HepG2 (cell line): Measurements from ENCODE around the gene PLA2G4F. TPM values are rescaled to one million over a fixed set of nuclear protein-coding genes. Genes with fewer than 3 reads are reported as not detected.

Experiments used
- ATAC-seq: fragments of 200-7000 bp; cut with Tn5 transposase; 3 replicates; pipeline ENCODE4 v1.9.1; 2020; ENCODE audit warnings: mild to moderate bottlenecking, moderate library complexity
- BruUV-seq: library from RNA; stranded (reverse); fragments of 400-500 nt; replicated peaks from 2 replicates; lab custom pipeline; 2021; lab: Mats Ljungman, UMichigan
- CTCF ChIA-PET: fragments of 300-600 bp; formaldehyde crosslinking; extraction: SDS; loops from one replicate; lab custom pipeline; 2021; ENCODE audit warnings: low total read pairs, inconsistent platforms, low intra/inter-chr PET ratio; lab: Yijun Ruan, JAX
- POLR2A ChIA-PET: fragments of 350-600 bp; sonication (Branson Sonifier 250); formaldehyde crosslinking; loops from one replicate; lab custom pipeline; 2020; ENCODE audit warnings: antibody characterized with exemption, inconsistent platforms; lab: Yijun Ruan, JAX
- DNase-seq: peaks from one replicate; pipeline ENCODE4 v3.0.0-alpha.2; 2015; ENCODE audit warnings: low spot score
- FAIRE-seq: peaks from 3 replicates; lab custom pipeline; 2011; peaks lifted over from hg19 to GRCh38; lab: Jason Lieb, UNC
- H2AFZ ChIP-seq: one replicate; pipeline ENCODE4 v1.6.1; 2011; ENCODE audit warnings: low read length, inconsistent platforms
- H3K27ac ChIP-seq: fragments of 300-600 bp; 3 replicates; pipeline ENCODE4 v1.8.0; 2011; ENCODE audit warnings: mixed run types, mild to moderate bottlenecking, mixed read lengths, low read length, inconsistent platforms; ENCODE audit not compliant: insufficient read depth; ENCODE audit errors: extremely low read length
- H3K27me3 ChIP-seq, 2 experiments: fragments of 200-600 bp in 1 of 2; 2 replicates in 1 of 2; 3 replicates in 1 of 2; pipeline versions ENCODE4 v1.6.0 to v1.8.0; 2011; ENCODE audit warnings: low read length in 2 of 2, mild to moderate bottlenecking in 2 of 2, moderate library complexity in 2 of 2, inconsistent platforms in 1 of 2; ENCODE audit not compliant: insufficient read depth in 2 of 2, control insufficient read depth in 1 of 2
- H3K36me3 ChIP-seq, 2 experiments: fragments of 200-600 bp in 1 of 2; replicated peaks in 1 of 2; 2 replicates in 1 of 2; 3 replicates in 1 of 2; pipeline versions ENCODE4 v1.5.1 to v1.8.0; 2011; ENCODE audit warnings: low read length in 2 of 2, inconsistent platforms in 1 of 2; ENCODE audit not compliant: insufficient read depth in 2 of 2, control insufficient read depth in 1 of 2
- H3K4me1 ChIP-seq: 2 replicates; pipeline ENCODE4 v1.5.1; 2012; ENCODE audit warnings: low read length, inconsistent platforms; ENCODE audit not compliant: insufficient read depth
- H3K4me2 ChIP-seq: 2 replicates; pipeline ENCODE4 v1.6.0; 2011; ENCODE audit warnings: low read depth, low read length, inconsistent platforms
- H3K4me3 ChIP-seq, 3 experiments: fragments of 200-600 bp in 1 of 3; sonication (generic), shearing (Covaris generic) in 1 of 3; replicated peaks in 1 of 3; 2 replicates each; pipeline ENCODE4 v1.5.1; 2011 to 2016; ENCODE audit warnings: low read length in 3 of 3, inconsistent platforms in 2 of 3, low read depth in 2 of 3, mild to moderate bottlenecking in 2 of 3, control low read depth in 1 of 3, mixed read lengths in 1 of 3; ENCODE audit not compliant: insufficient read depth in 1 of 3
- H3K79me2 ChIP-seq: one replicate; pipeline ENCODE4 v1.6.1; 2011; ENCODE audit warnings: low read length, inconsistent platforms; ENCODE audit not compliant: insufficient read depth
- H3K9ac ChIP-seq: 2 replicates; pipeline ENCODE4 v1.6.0; 2011; ENCODE audit warnings: mild to moderate bottlenecking, low read depth, low read length, inconsistent platforms; ENCODE audit not compliant: insufficient read depth
- H3K9me3 ChIP-seq: 2 replicates; pipeline ENCODE4 v1.5.1; 2012; ENCODE audit warnings: mild to moderate bottlenecking, low read length
- H4K20me1 ChIP-seq: 2 replicates; pipeline ENCODE4 v1.6.0; 2011; ENCODE audit warnings: inconsistent platforms, mild to moderate bottlenecking, low read length, moderate library complexity; ENCODE audit not compliant: insufficient read depth
- CBX1 ChIP-seq: IDR thresholded peaks from one replicate; pipeline ENCODE4 v1.6.1; 2016; ENCODE audit warnings: antibody characterized with exemption, low read depth
- DZIP1 ChIP-seq: sonication (generic); formaldehyde crosslinking; IDR thresholded peaks from 2 replicates; pipeline ENCODE4 v1.5.0; 2020; ENCODE audit warnings: mild to moderate bottlenecking, missing genetic modification reagents
- HMGA1 ChIP-seq: sonication (generic); formaldehyde crosslinking; conservative IDR thresholded peaks from 2 replicates; pipeline ENCODE4 v1.4.0; 2020; ENCODE audit warnings: missing genetic modification reagents
- HNRNPH1 ChIP-seq: fragments of 200-400 bp; formaldehyde crosslinking; optimal IDR thresholded peaks from 2 replicates; pipeline ENCODE3; 2017; ENCODE audit warnings: mild to moderate bottlenecking, low read depth, low read length
- HOXA3 ChIP-seq: sonication (generic); formaldehyde crosslinking; IDR thresholded peaks from 2 replicates; pipeline ENCODE4 v1.5.0; 2020; ENCODE audit warnings: missing genetic modification reagents
- NFIB ChIP-seq: sonication (generic); formaldehyde crosslinking; IDR thresholded peaks from 2 replicates; pipeline ENCODE4 v1.9.0; 2021; ENCODE audit warnings: missing genetic modification reagents, mild to moderate bottlenecking, borderline replicate concordance
- ZC3H13 ChIP-seq: sonication (generic); formaldehyde crosslinking; IDR thresholded peaks from 2 replicates; pipeline ENCODE4 v1.8.1; 2023; ENCODE audit warnings: mild to moderate bottlenecking, missing genetic modification reagents, moderate library complexity
- ZNF326 ChIP-seq: sonication (generic); formaldehyde crosslinking; IDR thresholded peaks from 2 replicates; pipeline ENCODE4 v1.4.0; 2020; ENCODE audit warnings: missing genetic modification reagents, borderline replicate concordance
- ZNF350 ChIP-seq: sonication (generic); formaldehyde crosslinking; IDR thresholded peaks from 2 replicates; pipeline ENCODE4 v1.4.0; 2020; ENCODE audit warnings: mild to moderate bottlenecking, low read depth, missing genetic modification reagents, borderline replicate concordance
- ZNF776 ChIP-seq: sonication (generic); formaldehyde crosslinking; IDR thresholded peaks from 2 replicates; pipeline ENCODE4 v1.4.0; 2020; ENCODE audit warnings: mild to moderate bottlenecking, missing genetic modification reagents
- ZSCAN31 ChIP-seq: sonication (generic); formaldehyde crosslinking; IDR thresholded peaks from 2 replicates; pipeline ENCODE4 v1.5.0; 2020; ENCODE audit warnings: low read depth, mild to moderate bottlenecking, missing genetic modification reagents
- WGBS: methylation state at CpG from one replicate; pipeline ENCODE4 v1.1.6; 2017; ENCODE audit warnings: low lambda C conversion rate; 5-methylcytosine and 5-hydroxymethylcytosine counted together
- in situ Hi-C: cut with HindIII; loops from 2 replicates; pipeline ENCODE4 v1.10.0; 2017; ENCODE audit warnings: low pct_unique_long_range_greater_than_20kb; ENCODE audit not compliant: extremely low pct_ligation_motif_present
- intact Hi-C: fragments of 100-400 bp; cut with micrococcal nuclease; formaldehyde crosslinking; loops from one replicate; pipeline ENCODE4 v1.10.0; 2022; ENCODE audit not compliant: unreplicated experiment
- polyA plus RNA-seq, 8 experiments: library from polyadenylated mRNA; depleted of rRNA in 3 of 8; stranded (reverse) in 7 of 8; unstranded in 1 of 8; fragments of >200 nt; fragmentation: Illumina TruSeq in 4 of 8; extraction: Trizol in 4 of 8; gene quantifications; 2 replicates each; pipeline versions ENCODE4 v1.2.1 to v1.2.3, GENCODE V29; 2011 to 2016; ENCODE audit warnings: low read depth in 4 of 8, missing spikeins in 1 of 8, mixed read lengths in 1 of 8; ENCODE audit not compliant: insufficient read depth in 1 of 8
- total RNA-seq, 5 experiments: library from RNA; depleted of rRNA; stranded (reverse); fragments of >200 nt; fragmentation: Illumina TruSeq; extraction: Trizol; gene quantifications; 2 replicates each; pipeline ENCODE4 v1.2.3, GENCODE V29; 2016; ENCODE audit warnings: low read depth in 1 of 5

PLA2G4F gene
- total and polyA plus RNA-seq, 2 of the 13 experiments (the other 11 are each of a cell fraction or from before 2014, with no cell fraction given), result 0.07 TPM; not detected in 1

- no peak overlapping the region for H3K9ac ChIP-seq
- no peaks in the 10 kb centered on the region for H3K36me3 ChIP-seq
- H3K27ac ChIP-seq, result no peak overlapping the region
- no peak overlapping the region for H3K4me2 ChIP-seq
- no TSS peak for BruUV-seq
- WGBS, result 51% methylated on average over 17 of the region's 29 CpGs
- H3K4me1 ChIP-seq, result peaks cover 43% of the 10 kb centered on the region
- TF ChIP-seq DZIP1 (CRISPR knock-in tag), result no peak
- no peak for TF ChIP-seq HNRNPH1
- TF ChIP-seq ZNF326 (CRISPR knock-in tag), result no peak
- TF ChIP-seq CBX1, result no peak
- TF ChIP-seq ZSCAN31 (CRISPR knock-in tag), result no peak
- TF ChIP-seq ZNF350 (CRISPR knock-in tag), result no peak
- no peak for TF ChIP-seq HOXA3 (CRISPR knock-in tag)
- no peak for TF ChIP-seq ZC3H13 (CRISPR knock-in tag)
- no peak for TF ChIP-seq ZNF776
- TF ChIP-seq NFIB, result no peak
- TF ChIP-seq HMGA1, result no peak
- in situ Hi-C loops, result no loop called here
- CTCF ChIA-PET, result no interaction called here
- FAIRE-seq (no peak), ATAC-seq (no peak), DNase-seq (no peak)
- H2AFZ ChIP-seq, result no peak overlapping the region
- H3K4me3 ChIP-seq, result no peak overlapping the region
- no peaks in the 10 kb centered on the region for H3K9me3 ChIP-seq
- POLR2A ChIA-PET, result no interaction called here
- H3K79me2 ChIP-seq, result no peaks in the 10 kb centered on the region
- intact Hi-C loops, result no loop called here
- no peaks in the 10 kb centered on the region for H4K20me1 ChIP-seq
- peaks cover 0 to 33% of the 10 kb centered on the region in 2 experiments; a peak in 2 of 5 replicates for H3K27me3 ChIP-seq
Measured at GRCh38 chr15:42145546-42146455, 10.6 kb downstream of the PLA2G4F start.
